ENCODE measurements around the gene SF3B3. TPM values are rescaled to one million over a fixed set of nuclear protein-coding genes. Genes with fewer than 3 reads are reported as not detected.
A peak's percentile ranks its signal among the peaks of the same experiment; 100 is the strongest.

SF3B3 gene
- total RNA-seq, 1 experiment from 2014 or later = 253 TPM

DNA sequence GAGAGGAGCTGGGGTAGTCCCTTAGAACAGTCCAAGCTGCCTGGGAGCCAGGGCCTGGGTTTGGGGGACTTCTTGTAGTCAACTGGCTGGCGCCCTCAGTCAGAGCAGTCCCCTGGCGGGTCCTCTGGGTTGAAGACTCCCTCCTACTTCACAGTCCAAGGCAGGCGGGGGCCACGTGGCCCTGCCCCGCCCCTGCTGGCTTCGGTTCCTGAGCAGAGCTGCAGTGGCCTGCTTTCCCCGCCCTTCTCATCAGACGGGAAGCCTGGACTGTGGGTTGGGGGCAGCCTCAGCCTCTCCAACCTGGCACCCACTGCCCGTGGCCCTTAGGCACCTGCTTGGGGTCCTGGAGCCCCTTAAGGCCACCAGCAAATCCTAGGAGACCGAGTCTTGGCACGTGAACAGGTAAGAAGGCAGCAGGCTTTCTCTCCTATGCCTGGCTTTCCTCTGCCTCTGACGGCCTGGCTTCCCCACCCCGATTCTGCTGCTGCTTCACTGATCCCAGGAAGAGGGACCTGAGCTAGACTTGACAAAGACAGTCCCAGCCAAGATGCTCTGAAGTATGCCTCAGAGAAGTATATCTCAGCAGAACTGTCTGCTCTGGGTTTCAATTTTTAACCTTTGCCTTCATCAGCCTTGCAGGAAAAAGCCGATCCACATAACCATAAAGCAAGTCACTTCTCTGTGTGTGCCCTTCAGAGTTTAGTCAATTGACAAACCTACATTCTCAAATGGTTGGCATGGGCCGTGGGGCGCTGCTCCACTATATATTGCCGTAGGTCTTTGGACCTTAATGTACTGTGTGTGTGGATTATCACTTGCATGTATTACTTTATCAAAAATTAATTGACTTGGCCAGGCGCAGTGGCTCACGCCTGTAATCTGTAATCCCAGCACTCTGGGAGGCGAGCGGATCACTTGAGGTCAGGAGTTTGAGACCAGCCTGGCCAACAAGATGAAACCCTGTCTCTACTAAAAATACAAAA, 56.3 kb downstream of the SF3B3 start:
- Histone ChIP-seq H3K27ac (ENCODE audit: low read length) (peak overlapping the region; percentile 48; the same call in 1 of the 2 replicates), H3K36me3 (ENCODE audit: control insufficient read depth, insufficient read depth, low read length) (no peaks in the 10 kb centered on the region), H3K4me1 (ENCODE audit: control insufficient read depth, insufficient read depth, low read length) (peaks cover 13% of the 10 kb centered on the region), H3K4me3 (ENCODE audit: low read depth in 2 of 2, low read length in 2 of 2) (no peak overlapping the region), H3K27me3 (ENCODE audit: control insufficient read depth, insufficient read depth, low read length) (no peaks in the 10 kb centered on the region), H3K9me3 (ENCODE audit: control insufficient read depth, insufficient read depth, low read depth, low read length) (no peaks in the 10 kb centered on the region)
- ChIA-PET CTCF (no interaction called here), POLR2A (no interaction called here)
- intact Hi-C loops (cut with micrococcal nuclease; ENCODE audit: unreplicated experiment) (loop anchor here (10.0 kb wide), 1 partner anchor 75 kb away; no protein-coding TSS in a partner anchor), in situ Hi-C loops (cut with HindIII; ENCODE audit: low pct_unique_long_range_greater_than_20kb, low sequenced_read_pairs) (no loop called here)
- peak; percentile 19; the same call in 1 of the 2 replicates for ATAC-seq
- no peak for DNase-seq (ENCODE audit: low read depth, low spot score)
- BruUV-seq (replicated peaks) = no TSS peak
- TF ChIP-seq TCF7L2 (IDR thresholded peaks at IDR 0.05; ENCODE audit: low read depth, low read length) (no peak), POLR2AphosphoS5 (IDR thresholded peaks at IDR 0.05; ENCODE audit: low read depth, low read length) (no peak), SIN3A (IDR thresholded peaks at IDR 0.05; ENCODE audit: borderline replicate concordance, insufficient read depth, low read depth, low read length) (no peak)
- TF ChIP-seq, protein P1, sequence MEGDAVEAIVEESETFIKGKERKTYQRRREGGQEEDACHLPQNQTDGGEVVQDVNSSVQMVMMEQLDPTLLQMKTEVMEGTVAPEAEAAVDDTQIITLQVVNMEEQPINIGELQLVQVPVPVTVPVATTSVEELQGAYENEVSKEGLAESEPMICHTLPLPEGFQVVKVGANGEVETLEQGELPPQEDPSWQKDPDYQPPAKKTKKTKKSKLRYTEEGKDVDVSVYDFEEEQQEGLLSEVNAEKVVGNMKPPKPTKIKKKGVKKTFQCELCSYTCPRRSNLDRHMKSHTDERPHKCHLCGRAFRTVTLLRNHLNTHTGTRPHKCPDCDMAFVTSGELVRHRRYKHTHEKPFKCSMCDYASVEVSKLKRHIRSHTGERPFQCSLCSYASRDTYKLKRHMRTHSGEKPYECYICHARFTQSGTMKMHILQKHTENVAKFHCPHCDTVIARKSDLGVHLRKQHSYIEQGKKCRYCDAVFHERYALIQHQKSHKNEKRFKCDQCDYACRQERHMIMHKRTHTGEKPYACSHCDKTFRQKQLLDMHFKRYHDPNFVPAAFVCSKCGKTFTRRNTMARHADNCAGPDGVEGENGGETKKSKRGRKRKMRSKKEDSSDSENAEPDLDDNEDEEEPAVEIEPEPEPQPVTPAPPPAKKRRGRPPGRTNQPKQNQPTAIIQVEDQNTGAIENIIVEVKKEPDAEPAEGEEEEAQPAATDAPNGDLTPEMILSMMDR (IDR thresholded peaks at IDR 0.05) = no peak
- TF ChIP-seq, protein P2, sequence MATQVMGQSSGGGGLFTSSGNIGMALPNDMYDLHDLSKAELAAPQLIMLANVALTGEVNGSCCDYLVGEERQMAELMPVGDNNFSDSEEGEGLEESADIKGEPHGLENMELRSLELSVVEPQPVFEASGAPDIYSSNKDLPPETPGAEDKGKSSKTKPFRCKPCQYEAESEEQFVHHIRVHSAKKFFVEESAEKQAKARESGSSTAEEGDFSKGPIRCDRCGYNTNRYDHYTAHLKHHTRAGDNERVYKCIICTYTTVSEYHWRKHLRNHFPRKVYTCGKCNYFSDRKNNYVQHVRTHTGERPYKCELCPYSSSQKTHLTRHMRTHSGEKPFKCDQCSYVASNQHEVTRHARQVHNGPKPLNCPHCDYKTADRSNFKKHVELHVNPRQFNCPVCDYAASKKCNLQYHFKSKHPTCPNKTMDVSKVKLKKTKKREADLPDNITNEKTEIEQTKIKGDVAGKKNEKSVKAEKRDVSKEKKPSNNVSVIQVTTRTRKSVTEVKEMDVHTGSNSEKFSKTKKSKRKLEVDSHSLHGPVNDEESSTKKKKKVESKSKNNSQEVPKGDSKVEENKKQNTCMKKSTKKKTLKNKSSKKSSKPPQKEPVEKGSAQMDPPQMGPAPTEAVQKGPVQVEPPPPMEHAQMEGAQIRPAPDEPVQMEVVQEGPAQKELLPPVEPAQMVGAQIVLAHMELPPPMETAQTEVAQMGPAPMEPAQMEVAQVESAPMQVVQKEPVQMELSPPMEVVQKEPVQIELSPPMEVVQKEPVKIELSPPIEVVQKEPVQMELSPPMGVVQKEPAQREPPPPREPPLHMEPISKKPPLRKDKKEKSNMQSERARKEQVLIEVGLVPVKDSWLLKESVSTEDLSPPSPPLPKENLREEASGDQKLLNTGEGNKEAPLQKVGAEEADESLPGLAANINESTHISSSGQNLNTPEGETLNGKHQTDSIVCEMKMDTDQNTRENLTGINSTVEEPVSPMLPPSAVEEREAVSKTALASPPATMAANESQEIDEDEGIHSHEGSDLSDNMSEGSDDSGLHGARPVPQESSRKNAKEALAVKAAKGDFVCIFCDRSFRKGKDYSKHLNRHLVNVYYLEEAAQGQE (IDR thresholded peaks at IDR 0.05; ENCODE audit: insufficient read depth in 1 of 2, low read depth in 2 of 2, low read length in 1 of 2) = no peak

DNA sequence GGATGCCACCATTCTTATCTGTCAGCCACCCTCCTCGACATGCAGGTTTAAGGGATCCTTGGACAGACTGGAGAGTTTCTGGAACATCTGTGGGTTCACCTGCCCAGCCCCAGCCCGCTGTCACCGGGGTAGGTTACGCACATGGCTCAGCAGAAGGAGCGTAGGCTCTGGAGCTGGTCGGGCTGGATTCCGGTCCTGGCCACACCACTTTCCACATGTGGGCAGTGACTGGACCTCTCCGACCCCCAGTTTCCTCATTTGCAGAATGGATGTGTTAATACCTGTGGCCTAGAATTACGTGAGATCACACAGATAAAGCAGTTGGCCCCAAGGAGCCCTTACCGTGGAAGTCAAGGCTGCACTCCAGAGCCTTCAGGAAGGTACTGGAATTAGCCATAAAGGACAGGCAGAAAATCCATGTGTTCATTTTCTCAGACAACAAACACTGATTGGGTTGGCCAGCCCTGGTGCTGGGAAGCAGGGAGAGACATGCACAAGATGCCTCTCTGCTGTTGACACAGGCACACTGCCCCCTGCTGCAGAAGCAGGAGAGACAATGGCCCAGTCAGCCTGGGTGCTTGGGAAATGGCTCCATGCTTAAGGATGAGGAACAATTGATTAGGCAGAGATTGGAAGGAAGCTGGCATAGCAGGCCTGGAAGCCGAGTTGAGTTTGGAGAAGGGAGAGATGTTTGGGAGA, 58.8 kb downstream of the SF3B3 start:
- in situ Hi-C loops (cut with HindIII; ENCODE audit: low pct_unique_long_range_greater_than_20kb, low sequenced_read_pairs) = no loop called here
- Histone ChIP-seq H3K9me3 (ENCODE audit: control insufficient read depth, insufficient read depth, low read depth, low read length) (no peaks in the 10 kb centered on the region), H3K4me3 (ENCODE audit: low read depth in 2 of 2, low read length in 2 of 2) (no peak overlapping the region), H3K4me1 (ENCODE audit: control insufficient read depth, insufficient read depth, low read length) (no peaks in the 10 kb centered on the region), H3K27ac (ENCODE audit: low read length) (no peak overlapping the region), H3K36me3 (ENCODE audit: control insufficient read depth, insufficient read depth, low read length) (no peaks in the 10 kb centered on the region), H3K27me3 (ENCODE audit: control insufficient read depth, insufficient read depth, low read length) (no peaks in the 10 kb centered on the region)
- intact Hi-C loops (cut with micrococcal nuclease; ENCODE audit: unreplicated experiment) = no loop called here
- DNase-seq (ENCODE audit: low read depth, low spot score) = no peak
- ChIA-PET CTCF (no interaction called here), POLR2A (interaction anchor here (0.6 kb wide), 1 partner anchor 52 kb away, joined by 6 read pairs; no protein-coding TSS in a partner anchor)
- BruUV-seq (replicated peaks) = no TSS peak
- ATAC-seq = no peak
- TF ChIP-seq, protein P2 (IDR thresholded peaks at IDR 0.05; ENCODE audit: insufficient read depth in 1 of 2, low read depth in 2 of 2, low read length in 1 of 2) = no peak
